IMR-90 (cell line): ENCODE data around the gene NOL9.

Source experiments
- BHLHE40 ChIP-seq: fragments of 150-350 bp; IDR thresholded peaks from 2 replicates; pipeline ENCODE4 v1.6.1; 2016; ENCODE audit warnings: mild to moderate bottlenecking, low read depth, low read length
- MAFK ChIP-seq: IDR thresholded peaks from 2 replicates; pipeline ENCODE4 v1.6.1; 2012; ENCODE audit warnings: low read depth, low read length, improper control_type of control experiment
- NFE2L2 ChIP-seq: fragments of 150-350 bp; IDR thresholded peaks from 2 replicates; pipeline ENCODE4 v1.6.1; 2016; ENCODE audit warnings: low read depth, mild to moderate bottlenecking, low read length
- POLR2A ChIP-seq: IDR thresholded peaks from 2 replicates; pipeline ENCODE4 v1.6.1; 2012; ENCODE audit warnings: mild to moderate bottlenecking, low read depth, low read length
- RAD21 ChIP-seq: IDR thresholded peaks from 2 replicates; pipeline ENCODE4 v1.6.1; 2012; ENCODE audit warnings: low read length, improper control_type of control experiment
- RFX5 ChIP-seq: IDR thresholded peaks from 2 replicates; pipeline ENCODE4 v1.8.0; 2012; ENCODE audit warnings: low read depth, mild to moderate bottlenecking, low read length, moderate library complexity
- TF ChIP-seq, protein P1 (sequence below): conservative IDR thresholded peaks from 2 replicates; pipeline ENCODE4 v1.5.1; 2012; ENCODE audit warnings: mild to moderate bottlenecking, low read depth, low read length, improper control_type of control experiment

DNA sequence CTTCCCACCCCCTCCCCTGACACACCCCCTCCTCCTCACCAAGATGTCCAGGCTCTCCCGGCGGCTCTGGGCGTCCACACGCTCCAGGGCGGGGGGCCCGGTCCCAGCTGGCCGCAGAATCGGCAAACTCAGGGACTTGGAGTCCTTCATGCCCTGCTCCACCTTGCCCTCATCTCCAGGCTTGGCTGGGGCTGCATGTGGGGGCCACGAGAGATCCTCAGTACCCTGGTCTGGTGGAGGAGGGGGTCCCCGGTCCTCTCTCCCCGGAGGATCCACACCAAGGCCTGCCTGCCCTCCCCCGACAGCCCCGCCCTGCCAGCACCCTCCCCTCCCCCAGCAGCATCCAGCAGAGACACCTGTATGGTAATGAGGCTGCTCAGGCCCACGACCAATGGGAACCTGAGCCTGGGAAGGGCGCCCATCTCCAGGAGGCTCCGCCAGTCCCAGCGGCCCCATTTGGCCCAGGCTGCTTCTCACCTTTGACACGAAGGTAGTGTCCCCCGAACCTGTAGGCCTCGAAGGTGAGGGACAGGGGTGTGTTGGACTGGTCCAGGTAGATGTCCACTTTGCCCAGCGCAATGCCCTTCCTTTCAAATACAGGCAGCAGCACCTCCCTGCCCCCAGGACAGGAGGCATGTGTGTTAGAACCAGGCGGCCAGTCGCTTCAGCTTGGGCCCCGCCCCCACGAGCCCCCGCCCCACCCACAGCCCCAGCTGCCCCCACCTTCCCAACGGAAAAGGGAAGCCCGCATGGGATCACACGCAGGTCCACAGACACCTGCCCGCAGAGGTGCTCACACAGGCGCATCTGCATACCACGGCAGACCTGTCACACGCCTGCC lies 80.1 kb downstream of the NOL9 start:
- TF ChIP-seq POLR2A (no peak), NFE2L2 (no peak), RFX5 (no peak), BHLHE40 (no peak), RAD21 (no peak), MAFK (no peak)
- TF ChIP-seq, protein P1, sequence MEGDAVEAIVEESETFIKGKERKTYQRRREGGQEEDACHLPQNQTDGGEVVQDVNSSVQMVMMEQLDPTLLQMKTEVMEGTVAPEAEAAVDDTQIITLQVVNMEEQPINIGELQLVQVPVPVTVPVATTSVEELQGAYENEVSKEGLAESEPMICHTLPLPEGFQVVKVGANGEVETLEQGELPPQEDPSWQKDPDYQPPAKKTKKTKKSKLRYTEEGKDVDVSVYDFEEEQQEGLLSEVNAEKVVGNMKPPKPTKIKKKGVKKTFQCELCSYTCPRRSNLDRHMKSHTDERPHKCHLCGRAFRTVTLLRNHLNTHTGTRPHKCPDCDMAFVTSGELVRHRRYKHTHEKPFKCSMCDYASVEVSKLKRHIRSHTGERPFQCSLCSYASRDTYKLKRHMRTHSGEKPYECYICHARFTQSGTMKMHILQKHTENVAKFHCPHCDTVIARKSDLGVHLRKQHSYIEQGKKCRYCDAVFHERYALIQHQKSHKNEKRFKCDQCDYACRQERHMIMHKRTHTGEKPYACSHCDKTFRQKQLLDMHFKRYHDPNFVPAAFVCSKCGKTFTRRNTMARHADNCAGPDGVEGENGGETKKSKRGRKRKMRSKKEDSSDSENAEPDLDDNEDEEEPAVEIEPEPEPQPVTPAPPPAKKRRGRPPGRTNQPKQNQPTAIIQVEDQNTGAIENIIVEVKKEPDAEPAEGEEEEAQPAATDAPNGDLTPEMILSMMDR: no peak
